PC-3 (cell line): ENCODE data around the gene CYP8B1. TPM values are rescaled to one million over a fixed set of nuclear protein-coding genes. Genes with fewer than 3 reads are reported as not detected.

Experiments
- ATAC-seq: fragments of 200-7000 bp; cut with Tn5 transposase; 2 replicates; pipeline ENCODE4 v1.9.1; 2020; ENCODE audit warnings: mild to moderate bottlenecking, moderate library complexity
- BruUV-seq: library from RNA; stranded (reverse); fragments of 400-500 nt; replicated peaks from 2 replicates; lab custom pipeline; 2021; lab: Mats Ljungman, UMichigan
- CTCF ChIA-PET: fragments of 300-600 bp; sonication (Branson Sonifier 250); formaldehyde crosslinking; loops from one replicate; lab custom pipeline; 2022; ENCODE audit warnings: antibody characterized with exemption; lab: Charles Lee
- POLR2A ChIA-PET: fragments of 300-600 bp; sonication (Branson Sonifier 250); formaldehyde crosslinking; loops from one replicate; lab custom pipeline; 2022; ENCODE audit warnings: antibody characterized with exemption; ENCODE audit not compliant: unreplicated experiment; lab: Charles Lee
- DNase-seq: peaks from one replicate; pipeline ENCODE4 v3.0.0-alpha.2; 2015
- H2AFZ ChIP-seq: fragments of 300-600 bp; sonication (generic); 2 replicates; pipeline ENCODE4 v1.6.0; 2016; ENCODE audit warnings: antibody characterized with exemption, low read length
- H3F3A ChIP-seq: fragments of 300-600 bp; sonication (generic); one replicate; pipeline ENCODE4 v1.6.0; 2017; ENCODE audit warnings: antibody characterized with exemption, low read length, control low read depth, mild to moderate bottlenecking; ENCODE audit not compliant: unreplicated experiment
- H3K27ac ChIP-seq: fragments of 300-600 bp; sonication (generic); 2 replicates; pipeline ENCODE4 v1.5.1; 2016; ENCODE audit warnings: mild to moderate bottlenecking, low read length
- H3K27me3 ChIP-seq: fragments of 300-600 bp; sonication (generic); 2 replicates; pipeline ENCODE4 v1.6.1; 2016; ENCODE audit warnings: low read length, mixed read lengths
- H3K36me3 ChIP-seq: fragments of 300-600 bp; sonication (generic); 2 replicates; pipeline ENCODE4 v1.6.1; 2016; ENCODE audit warnings: low read depth, mixed run types, low read length, mixed read lengths
- H3K4me1 ChIP-seq: fragments of 300-600 bp; sonication (generic); 2 replicates; pipeline ENCODE4 v1.5.1; 2016; ENCODE audit warnings: low read length; ENCODE audit not compliant: insufficient read depth
- H3K4me2 ChIP-seq: fragments of 300-600 bp; sonication (generic); 2 replicates; pipeline ENCODE4 v1.6.0; 2016; ENCODE audit warnings: low read length
- H3K4me3 ChIP-seq: fragments of 300-600 bp; sonication (generic); 2 replicates; pipeline ENCODE4 v1.5.1; 2016; ENCODE audit warnings: mild to moderate bottlenecking, low read length, mixed read lengths
- H3K79me2 ChIP-seq: fragments of 300-600 bp; sonication (generic); 2 replicates; pipeline ENCODE4 v1.6.1; 2017; ENCODE audit warnings: low read length, mixed read lengths
- H3K9ac ChIP-seq: fragments of 300-600 bp; sonication (generic); 2 replicates; pipeline ENCODE4 v1.6.0; 2016; ENCODE audit warnings: mild to moderate bottlenecking, low read length
- H3K9me2 ChIP-seq: fragments of 300-600 bp; sonication (generic); replicated peaks from 2 replicates; pipeline ENCODE4 v1.6.1; 2016; ENCODE audit warnings: mixed run types, low read length, mixed read lengths
- H3K9me3 ChIP-seq: fragments of 300-600 bp; sonication (generic); 2 replicates; pipeline ENCODE4 v1.6.1; 2016; ENCODE audit warnings: low read length, mixed read lengths
- H4K20me1 ChIP-seq: fragments of 300-600 bp; sonication (generic); 2 replicates; pipeline ENCODE4 v1.6.1; 2016; ENCODE audit warnings: low read length, mixed read lengths
- EZH2 ChIP-seq: fragments of 300-600 bp; sonication (generic); IDR thresholded peaks from one replicate; pipeline ENCODE4 v1.6.1; 2017; ENCODE audit warnings: antibody characterized with exemption, mild to moderate bottlenecking, low read length; ENCODE audit not compliant: unreplicated experiment
- EZH2phosphoT487 ChIP-seq: fragments of 300-600 bp; sonication (generic); IDR thresholded peaks from 2 replicates; pipeline ENCODE4 v1.6.1; 2018; ENCODE audit warnings: mild to moderate bottlenecking, antibody characterized with exemption, low read length, borderline replicate concordance
- intact Hi-C: fragments of 100-400 bp; cut with micrococcal nuclease; formaldehyde crosslinking; loops from 2 replicates; pipeline ENCODE4 v1.9.0; 2023
- total RNA-seq: library from RNA; depleted of rRNA; stranded (reverse); fragments of >200 nt; gene quantifications from 2 replicates; pipeline ENCODE4 v1.2.3, GENCODE V29; 2014
- TF ChIP-seq, protein P1 (sequence below): fragments of 300-600 bp; sonication (generic); conservative IDR thresholded peaks from 2 replicates; pipeline ENCODE4 v1.5.1; 2017; ENCODE audit warnings: antibody characterized with exemption, low read depth, mild to moderate bottlenecking, low read length

CYP8B1 gene
- total RNA-seq, 1 experiment from 2014 or later = not detected

GRCh38 chr3:42838571-42838970 is 37.1 kb downstream of the CYP8B1 start:
- no peak for TF ChIP-seq EZH2phosphoT487
- TF ChIP-seq, protein P1, sequence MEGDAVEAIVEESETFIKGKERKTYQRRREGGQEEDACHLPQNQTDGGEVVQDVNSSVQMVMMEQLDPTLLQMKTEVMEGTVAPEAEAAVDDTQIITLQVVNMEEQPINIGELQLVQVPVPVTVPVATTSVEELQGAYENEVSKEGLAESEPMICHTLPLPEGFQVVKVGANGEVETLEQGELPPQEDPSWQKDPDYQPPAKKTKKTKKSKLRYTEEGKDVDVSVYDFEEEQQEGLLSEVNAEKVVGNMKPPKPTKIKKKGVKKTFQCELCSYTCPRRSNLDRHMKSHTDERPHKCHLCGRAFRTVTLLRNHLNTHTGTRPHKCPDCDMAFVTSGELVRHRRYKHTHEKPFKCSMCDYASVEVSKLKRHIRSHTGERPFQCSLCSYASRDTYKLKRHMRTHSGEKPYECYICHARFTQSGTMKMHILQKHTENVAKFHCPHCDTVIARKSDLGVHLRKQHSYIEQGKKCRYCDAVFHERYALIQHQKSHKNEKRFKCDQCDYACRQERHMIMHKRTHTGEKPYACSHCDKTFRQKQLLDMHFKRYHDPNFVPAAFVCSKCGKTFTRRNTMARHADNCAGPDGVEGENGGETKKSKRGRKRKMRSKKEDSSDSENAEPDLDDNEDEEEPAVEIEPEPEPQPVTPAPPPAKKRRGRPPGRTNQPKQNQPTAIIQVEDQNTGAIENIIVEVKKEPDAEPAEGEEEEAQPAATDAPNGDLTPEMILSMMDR = no peak
- no peak for TF ChIP-seq EZH2
- H3K4me3 ChIP-seq = no peak overlapping the region
- H4K20me1 ChIP-seq = no peaks in the 10 kb centered on the region
- H3K4me1 ChIP-seq = peaks cover 6% of the 10 kb centered on the region; the same call in 1 of the 2 replicates
- no peaks in the 10 kb centered on the region for H3K79me2 ChIP-seq
- CTCF ChIA-PET = interaction anchor here (1.0 to 1.9 kb wide), 2 partner anchors 40 to 59 kb away, joined by 4 to 22 read pairs; no protein-coding TSS in a partner anchor
- no peak overlapping the region for H2AFZ ChIP-seq
- H3K9me2 ChIP-seq = no peaks in the 10 kb centered on the region
- H3K4me2 ChIP-seq = no peak overlapping the region
- POLR2A ChIA-PET = no interaction called here
- no TSS peak for BruUV-seq
- no peaks in the 10 kb centered on the region for H3K36me3 ChIP-seq
- H3K27ac ChIP-seq = no peak overlapping the region
- no peaks in the 10 kb centered on the region for H3K9me3 ChIP-seq
- intact Hi-C loops = loop anchor here (2.0 kb wide), 1 partner anchor 608 kb away; no protein-coding TSS in a partner anchor
- DNase-seq (no peak), ATAC-seq (no peak)
- H3K9ac ChIP-seq = no peak overlapping the region
- no peaks in the 10 kb centered on the region for H3F3A ChIP-seq
- no peaks in the 10 kb centered on the region for H3K27me3 ChIP-seq

DNA sequence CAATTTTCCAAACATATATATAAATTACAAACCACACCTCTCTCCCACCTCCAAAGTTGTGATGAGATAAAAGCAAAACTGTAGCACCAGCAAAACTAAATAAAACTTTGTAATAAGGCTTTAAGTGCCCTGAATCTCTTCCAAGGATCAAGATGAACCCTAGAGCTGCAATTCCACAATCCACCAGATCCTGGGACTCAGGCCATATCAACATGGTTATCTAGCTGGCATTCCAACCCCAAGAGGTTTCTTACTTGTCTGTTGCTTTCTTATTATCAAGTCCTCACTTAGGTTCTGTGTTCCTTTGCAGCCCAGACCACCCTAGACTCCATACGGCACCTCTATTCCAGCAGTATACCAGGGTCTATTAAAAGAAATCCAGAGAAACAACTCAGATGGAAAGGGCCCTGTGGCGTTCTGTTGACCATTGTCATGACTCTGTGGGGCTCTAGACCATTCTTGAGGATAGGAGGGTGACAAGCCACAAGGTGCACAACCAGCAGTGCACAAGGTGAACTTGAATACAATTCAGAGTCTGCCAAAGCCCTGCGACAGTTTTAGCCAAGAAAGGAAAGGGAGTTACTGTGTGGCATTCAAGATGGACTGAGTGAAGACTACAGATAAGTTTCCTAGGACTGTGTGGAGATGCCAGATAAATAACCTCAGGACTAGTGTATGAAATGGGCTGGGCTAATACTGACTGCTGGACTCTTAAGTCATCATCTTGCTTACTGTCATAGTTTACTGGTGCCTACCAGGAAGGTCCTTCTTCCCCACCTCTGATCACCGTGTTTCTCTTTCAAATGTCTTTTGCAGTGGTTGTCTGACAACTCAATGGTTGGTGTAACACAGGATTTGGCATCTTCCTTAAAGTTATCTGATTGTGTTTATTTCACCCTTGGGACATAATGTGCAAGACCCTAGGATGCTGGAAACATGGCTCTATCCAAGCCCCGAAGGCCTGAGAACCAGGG is 39.2 kb downstream of the CYP8B1 start:
- POLR2A ChIA-PET = no interaction called here
- H3K36me3 ChIP-seq = no peaks in the 10 kb centered on the region
- ATAC-seq (no peak), DNase-seq (no peak)
- H3K9ac ChIP-seq = no peak overlapping the region
- H3K9me3 ChIP-seq = no peaks in the 10 kb centered on the region
- no peak for TF ChIP-seq EZH2phosphoT487
- TF ChIP-seq, protein P1 = no peak
- no peak for TF ChIP-seq EZH2
- CTCF ChIA-PET = no interaction called here
- H3K9me2 ChIP-seq = no peaks in the 10 kb centered on the region
- no peaks in the 10 kb centered on the region for H3K79me2 ChIP-seq
- H3K4me1 ChIP-seq = peaks cover 6% of the 10 kb centered on the region; the same call in 1 of the 2 replicates
- no peaks in the 10 kb centered on the region for H3K27me3 ChIP-seq
- H4K20me1 ChIP-seq = no peaks in the 10 kb centered on the region
- H3F3A ChIP-seq = no peaks in the 10 kb centered on the region
- no peak overlapping the region for H3K27ac ChIP-seq
- no peak overlapping the region for H2AFZ ChIP-seq
- intact Hi-C loops = no loop called here
- no TSS peak for BruUV-seq
- H3K4me2 ChIP-seq = no peak overlapping the region
- no peak overlapping the region for H3K4me3 ChIP-seq
